DND-41 (cell line): ENCODE data around the gene TFCP2.

Source experiments
- CTCF ChIP-seq: IDR thresholded peaks from 2 replicates; pipeline ENCODE4 v1.5.1; 2012; ENCODE audit warnings: borderline replicate concordance, low read length, moderate library complexity, mild to moderate bottlenecking; ENCODE audit not compliant: poor library complexity, severe bottlenecking; ENCODE audit errors: extremely low read depth
- EZH2 ChIP-seq: IDR thresholded peaks from 3 replicates; pipeline ENCODE4 v1.6.1; 2012; ENCODE audit warnings: borderline replicate concordance, low read depth, mild to moderate bottlenecking, moderate library complexity, low read length, inconsistent platforms; ENCODE audit not compliant: severe bottlenecking

DNA sequence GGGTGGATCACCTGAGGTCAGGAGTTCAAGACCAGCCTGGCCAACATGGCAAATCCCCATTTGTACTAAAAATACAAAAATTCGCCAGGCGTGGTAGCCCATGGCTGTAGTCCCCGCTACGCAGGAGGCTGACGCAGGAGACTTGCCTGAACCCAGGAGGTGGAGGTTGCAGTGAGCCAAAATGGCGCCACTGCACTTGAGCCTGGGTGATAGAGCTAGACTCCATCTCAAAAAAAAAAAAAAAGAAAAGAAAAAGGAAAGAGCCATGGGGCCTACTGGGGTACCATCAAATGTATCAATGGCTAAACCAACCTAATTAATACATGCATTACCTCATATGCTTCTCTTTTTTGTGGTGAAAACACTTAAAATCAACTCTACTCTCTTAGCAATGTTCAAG, 10.7 kb downstream of the TFCP2 start:
- TF ChIP-seq CTCF (no peak), EZH2 (no peak)
